OCI-LY3 (cell line): ENCODE measurements around the gene SLX1A.

Experiments used
- EZH2phosphoT487 ChIP-seq: fragments of 200-600 bp; shearing (Covaris generic); IDR thresholded peaks from 2 replicates; pipeline ENCODE4 v1.6.1; 2018; ENCODE audit warnings: antibody characterized with exemption, mixed run types, low read depth
- TF ChIP-seq, protein P1 (sequence below): fragments of 200-600, 300-600 bp; sonication (generic); IDR thresholded peaks from 2 replicates; pipeline ENCODE4 v1.5.1; 2014; ENCODE audit warnings: antibody characterized with exemption, low read length, low read depth

DNA sequence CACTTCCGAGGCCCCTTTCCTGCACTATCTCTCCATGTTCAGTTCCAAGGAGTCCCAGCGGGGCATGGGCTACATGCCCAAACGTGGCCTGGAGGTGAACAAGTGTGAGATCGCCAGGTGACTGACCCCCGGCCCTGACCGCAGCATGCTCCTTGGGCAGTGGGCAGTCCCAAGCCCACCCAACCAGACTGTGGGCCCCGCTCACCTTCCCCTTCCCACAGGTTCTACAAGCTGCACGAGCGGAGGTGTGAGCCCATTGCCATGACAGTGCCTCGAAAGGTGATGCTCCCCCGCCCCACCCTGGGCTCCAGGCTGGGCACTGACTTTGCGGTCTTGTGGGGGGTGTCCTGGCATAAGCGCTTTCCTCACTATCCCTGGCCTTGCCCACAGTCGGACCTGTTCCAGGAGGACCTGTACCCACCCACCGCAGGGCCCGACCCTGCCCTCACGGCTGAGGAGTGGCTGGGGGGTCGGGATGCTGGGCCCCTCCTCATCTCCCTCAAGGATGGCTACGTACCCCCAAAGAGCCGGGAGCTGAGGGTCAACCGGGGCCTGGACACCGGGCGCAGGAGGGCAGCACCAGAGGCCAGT lies 5.6 kb upstream of the SLX1A start:
- TF ChIP-seq, protein P1, sequence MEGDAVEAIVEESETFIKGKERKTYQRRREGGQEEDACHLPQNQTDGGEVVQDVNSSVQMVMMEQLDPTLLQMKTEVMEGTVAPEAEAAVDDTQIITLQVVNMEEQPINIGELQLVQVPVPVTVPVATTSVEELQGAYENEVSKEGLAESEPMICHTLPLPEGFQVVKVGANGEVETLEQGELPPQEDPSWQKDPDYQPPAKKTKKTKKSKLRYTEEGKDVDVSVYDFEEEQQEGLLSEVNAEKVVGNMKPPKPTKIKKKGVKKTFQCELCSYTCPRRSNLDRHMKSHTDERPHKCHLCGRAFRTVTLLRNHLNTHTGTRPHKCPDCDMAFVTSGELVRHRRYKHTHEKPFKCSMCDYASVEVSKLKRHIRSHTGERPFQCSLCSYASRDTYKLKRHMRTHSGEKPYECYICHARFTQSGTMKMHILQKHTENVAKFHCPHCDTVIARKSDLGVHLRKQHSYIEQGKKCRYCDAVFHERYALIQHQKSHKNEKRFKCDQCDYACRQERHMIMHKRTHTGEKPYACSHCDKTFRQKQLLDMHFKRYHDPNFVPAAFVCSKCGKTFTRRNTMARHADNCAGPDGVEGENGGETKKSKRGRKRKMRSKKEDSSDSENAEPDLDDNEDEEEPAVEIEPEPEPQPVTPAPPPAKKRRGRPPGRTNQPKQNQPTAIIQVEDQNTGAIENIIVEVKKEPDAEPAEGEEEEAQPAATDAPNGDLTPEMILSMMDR = no peak
- no peak for TF ChIP-seq EZH2phosphoT487
